Astrocyte of the hippocampus (primary cell): ENCODE data around the gene ZNF687.

Experiments used
- DNase-seq: peaks from one replicate; pipeline ENCODE4 v3.0.0; 2011; ENCODE audit warnings: low read depth, low spot score

The ZNF687 gene

GRCh38 chr1:151277249-151277648, 4.8 kb upstream of the ZNF687 start:
- no peak for DNase-seq

GRCh38 chr1:151281225-151281968, 702 bp upstream of the ZNF687 start:
- DNase-seq: peak; percentile 98

GRCh38 chr1:151282883-151283725, 1.0 kb downstream of the ZNF687 start:
- DNase-seq: peak; percentile 32

- no peak for DNase-seq
Measured at GRCh38 chr1:151284013-151284577, 2.0 kb downstream of the ZNF687 start.

GRCh38 chr1:151286619-151287340, 4.7 kb downstream of the ZNF687 start:
- DNase-seq: no peak

GRCh38 chr1:151287341-151287699, 5.2 kb downstream of the ZNF687 start:
- no peak for DNase-seq

- DNase-seq: no peak
Measured at GRCh38 chr1:151287767-151288500, 5.8 kb downstream of the ZNF687 start.

- DNase-seq: no peak
Measured at GRCh38 chr1:151288502-151288901, 6.4 kb downstream of the ZNF687 start.

- DNase-seq: no peak
Measured at GRCh38 chr1:151289080-151289935, 7.2 kb downstream of the ZNF687 start.

- DNase-seq: no peak
Measured at GRCh38 chr1:151289991-151290708, 8.1 kb downstream of the ZNF687 start.

GRCh38 chr1:151290709-151291303, 8.7 kb downstream of the ZNF687 start:
- no peak for DNase-seq

- no peak for DNase-seq
Measured at GRCh38 chr1:151292207-151293030, 10.3 kb downstream of the ZNF687 start.

GRCh38 chr1:151293093-151293492, 11.0 kb downstream of the ZNF687 start:
- no peak for DNase-seq

- DNase-seq: no peak
Measured at GRCh38 chr1:151294742-151295462, 12.8 kb downstream of the ZNF687 start.

GRCh38 chr1:151309811-151310323, 27.8 kb downstream of the ZNF687 start:
- DNase-seq: peak; percentile 26

GRCh38 chr1:151311011-151311410, 28.9 kb downstream of the ZNF687 start:
- no peak for DNase-seq

- peak; percentile 95 for DNase-seq
Measured at GRCh38 chr1:151311589-151312331, 29.7 kb downstream of the ZNF687 start.
